ENCODE measurements around the gene RPL28.

DNA sequence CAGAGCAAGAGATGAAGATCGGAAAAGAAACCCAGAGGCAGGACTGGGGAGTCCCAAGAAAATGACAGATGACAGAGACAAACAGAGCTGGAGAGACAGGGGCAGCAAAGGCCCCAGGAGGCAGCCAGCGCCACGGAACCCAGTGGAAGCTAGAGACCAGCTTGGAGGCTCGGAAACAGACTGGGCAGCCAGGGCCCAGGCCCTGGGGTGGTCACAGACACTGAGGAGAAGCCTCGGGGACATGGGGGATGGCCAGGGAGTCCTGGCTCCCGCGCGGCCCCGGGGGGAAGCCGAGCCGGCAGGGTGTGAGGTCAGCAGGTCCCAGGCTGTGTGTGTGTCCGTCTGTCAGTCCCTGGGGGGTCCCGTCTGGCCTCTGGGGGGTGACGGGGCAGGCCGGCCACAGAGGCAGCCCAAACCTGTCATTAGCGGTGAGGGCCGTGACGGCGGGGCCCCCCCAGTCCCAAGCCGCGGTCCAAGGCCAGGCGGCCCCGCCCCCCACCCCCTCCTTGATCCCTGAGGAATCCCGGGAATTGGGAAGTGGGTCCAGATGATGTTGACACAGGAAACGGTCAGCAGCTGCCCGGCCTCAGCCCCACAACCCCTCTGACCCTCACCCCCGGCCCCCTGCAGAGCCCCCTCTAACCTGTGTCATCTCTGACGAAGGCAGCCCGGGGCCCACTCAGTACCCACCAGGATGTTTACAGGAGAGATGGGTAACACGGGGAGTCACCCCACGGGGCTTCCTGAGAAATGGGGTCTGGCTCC, 11.6 kb upstream of the RPL28 start:
- TF ChIP-seq, protein P1, sequence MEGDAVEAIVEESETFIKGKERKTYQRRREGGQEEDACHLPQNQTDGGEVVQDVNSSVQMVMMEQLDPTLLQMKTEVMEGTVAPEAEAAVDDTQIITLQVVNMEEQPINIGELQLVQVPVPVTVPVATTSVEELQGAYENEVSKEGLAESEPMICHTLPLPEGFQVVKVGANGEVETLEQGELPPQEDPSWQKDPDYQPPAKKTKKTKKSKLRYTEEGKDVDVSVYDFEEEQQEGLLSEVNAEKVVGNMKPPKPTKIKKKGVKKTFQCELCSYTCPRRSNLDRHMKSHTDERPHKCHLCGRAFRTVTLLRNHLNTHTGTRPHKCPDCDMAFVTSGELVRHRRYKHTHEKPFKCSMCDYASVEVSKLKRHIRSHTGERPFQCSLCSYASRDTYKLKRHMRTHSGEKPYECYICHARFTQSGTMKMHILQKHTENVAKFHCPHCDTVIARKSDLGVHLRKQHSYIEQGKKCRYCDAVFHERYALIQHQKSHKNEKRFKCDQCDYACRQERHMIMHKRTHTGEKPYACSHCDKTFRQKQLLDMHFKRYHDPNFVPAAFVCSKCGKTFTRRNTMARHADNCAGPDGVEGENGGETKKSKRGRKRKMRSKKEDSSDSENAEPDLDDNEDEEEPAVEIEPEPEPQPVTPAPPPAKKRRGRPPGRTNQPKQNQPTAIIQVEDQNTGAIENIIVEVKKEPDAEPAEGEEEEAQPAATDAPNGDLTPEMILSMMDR (IDR thresholded peaks at IDR 0.05) = no peak
- TF ChIP-seq, protein P2, sequence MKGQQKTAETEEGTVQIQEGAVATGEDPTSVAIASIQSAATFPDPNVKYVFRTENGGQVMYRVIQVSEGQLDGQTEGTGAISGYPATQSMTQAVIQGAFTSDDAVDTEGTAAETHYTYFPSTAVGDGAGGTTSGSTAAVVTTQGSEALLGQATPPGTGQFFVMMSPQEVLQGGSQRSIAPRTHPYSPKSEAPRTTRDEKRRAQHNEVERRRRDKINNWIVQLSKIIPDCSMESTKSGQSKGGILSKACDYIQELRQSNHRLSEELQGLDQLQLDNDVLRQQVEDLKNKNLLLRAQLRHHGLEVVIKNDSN (CRISPR knock-in tag; IDR thresholded peaks at IDR 0.05) = no peak
- TF ChIP-seq, protein P3, sequence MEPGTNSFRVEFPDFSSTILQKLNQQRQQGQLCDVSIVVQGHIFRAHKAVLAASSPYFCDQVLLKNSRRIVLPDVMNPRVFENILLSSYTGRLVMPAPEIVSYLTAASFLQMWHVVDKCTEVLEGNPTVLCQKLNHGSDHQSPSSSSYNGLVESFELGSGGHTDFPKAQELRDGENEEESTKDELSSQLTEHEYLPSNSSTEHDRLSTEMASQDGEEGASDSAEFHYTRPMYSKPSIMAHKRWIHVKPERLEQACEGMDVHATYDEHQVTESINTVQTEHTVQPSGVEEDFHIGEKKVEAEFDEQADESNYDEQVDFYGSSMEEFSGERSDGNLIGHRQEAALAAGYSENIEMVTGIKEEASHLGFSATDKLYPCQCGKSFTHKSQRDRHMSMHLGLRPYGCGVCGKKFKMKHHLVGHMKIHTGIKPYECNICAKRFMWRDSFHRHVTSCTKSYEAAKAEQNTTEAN (CRISPR knock-in tag; IDR thresholded peaks at IDR 0.05) = no peak
- TF ChIP-seq, protein P4, sequence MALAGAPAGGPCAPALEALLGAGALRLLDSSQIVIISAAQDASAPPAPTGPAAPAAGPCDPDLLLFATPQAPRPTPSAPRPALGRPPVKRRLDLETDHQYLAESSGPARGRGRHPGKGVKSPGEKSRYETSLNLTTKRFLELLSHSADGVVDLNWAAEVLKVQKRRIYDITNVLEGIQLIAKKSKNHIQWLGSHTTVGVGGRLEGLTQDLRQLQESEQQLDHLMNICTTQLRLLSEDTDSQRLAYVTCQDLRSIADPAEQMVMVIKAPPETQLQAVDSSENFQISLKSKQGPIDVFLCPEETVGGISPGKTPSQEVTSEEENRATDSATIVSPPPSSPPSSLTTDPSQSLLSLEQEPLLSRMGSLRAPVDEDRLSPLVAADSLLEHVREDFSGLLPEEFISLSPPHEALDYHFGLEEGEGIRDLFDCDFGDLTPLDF (CRISPR knock-in tag; IDR thresholded peaks at IDR 0.05) = no peak
- no peak for TF ChIP-seq TEAD4 (CRISPR knock-in tag; IDR thresholded peaks at IDR 0.05)
- TF ChIP-seq, protein P5, sequence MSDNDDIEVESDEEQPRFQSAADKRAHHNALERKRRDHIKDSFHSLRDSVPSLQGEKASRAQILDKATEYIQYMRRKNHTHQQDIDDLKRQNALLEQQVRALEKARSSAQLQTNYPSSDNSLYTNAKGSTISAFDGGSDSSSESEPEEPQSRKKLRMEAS (CRISPR knock-in tag; IDR thresholded peaks at IDR 0.05) = no peak
- TF ChIP-seq, protein P6, sequence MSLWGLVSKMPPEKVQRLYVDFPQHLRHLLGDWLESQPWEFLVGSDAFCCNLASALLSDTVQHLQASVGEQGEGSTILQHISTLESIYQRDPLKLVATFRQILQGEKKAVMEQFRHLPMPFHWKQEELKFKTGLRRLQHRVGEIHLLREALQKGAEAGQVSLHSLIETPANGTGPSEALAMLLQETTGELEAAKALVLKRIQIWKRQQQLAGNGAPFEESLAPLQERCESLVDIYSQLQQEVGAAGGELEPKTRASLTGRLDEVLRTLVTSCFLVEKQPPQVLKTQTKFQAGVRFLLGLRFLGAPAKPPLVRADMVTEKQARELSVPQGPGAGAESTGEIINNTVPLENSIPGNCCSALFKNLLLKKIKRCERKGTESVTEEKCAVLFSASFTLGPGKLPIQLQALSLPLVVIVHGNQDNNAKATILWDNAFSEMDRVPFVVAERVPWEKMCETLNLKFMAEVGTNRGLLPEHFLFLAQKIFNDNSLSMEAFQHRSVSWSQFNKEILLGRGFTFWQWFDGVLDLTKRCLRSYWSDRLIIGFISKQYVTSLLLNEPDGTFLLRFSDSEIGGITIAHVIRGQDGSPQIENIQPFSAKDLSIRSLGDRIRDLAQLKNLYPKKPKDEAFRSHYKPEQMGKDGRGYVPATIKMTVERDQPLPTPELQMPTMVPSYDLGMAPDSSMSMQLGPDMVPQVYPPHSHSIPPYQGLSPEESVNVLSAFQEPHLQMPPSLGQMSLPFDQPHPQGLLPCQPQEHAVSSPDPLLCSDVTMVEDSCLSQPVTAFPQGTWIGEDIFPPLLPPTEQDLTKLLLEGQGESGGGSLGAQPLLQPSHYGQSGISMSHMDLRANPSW (CRISPR knock-in tag; conservative IDR thresholded peaks at IDR 0.05; ENCODE audit: low read depth) = no peak
- TF ChIP-seq, protein P7, sequence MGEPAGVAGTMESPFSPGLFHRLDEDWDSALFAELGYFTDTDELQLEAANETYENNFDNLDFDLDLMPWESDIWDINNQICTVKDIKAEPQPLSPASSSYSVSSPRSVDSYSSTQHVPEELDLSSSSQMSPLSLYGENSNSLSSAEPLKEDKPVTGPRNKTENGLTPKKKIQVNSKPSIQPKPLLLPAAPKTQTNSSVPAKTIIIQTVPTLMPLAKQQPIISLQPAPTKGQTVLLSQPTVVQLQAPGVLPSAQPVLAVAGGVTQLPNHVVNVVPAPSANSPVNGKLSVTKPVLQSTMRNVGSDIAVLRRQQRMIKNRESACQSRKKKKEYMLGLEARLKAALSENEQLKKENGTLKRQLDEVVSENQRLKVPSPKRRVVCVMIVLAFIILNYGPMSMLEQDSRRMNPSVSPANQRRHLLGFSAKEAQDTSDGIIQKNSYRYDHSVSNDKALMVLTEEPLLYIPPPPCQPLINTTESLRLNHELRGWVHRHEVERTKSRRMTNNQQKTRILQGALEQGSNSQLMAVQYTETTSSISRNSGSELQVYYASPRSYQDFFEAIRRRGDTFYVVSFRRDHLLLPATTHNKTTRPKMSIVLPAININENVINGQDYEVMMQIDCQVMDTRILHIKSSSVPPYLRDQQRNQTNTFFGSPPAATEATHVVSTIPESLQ (CRISPR knock-in tag; IDR thresholded peaks at IDR 0.05) = no peak
- no peak for TF ChIP-seq SP1 (CRISPR knock-in tag; conservative IDR thresholded peaks at IDR 0.05)
- no peak for TF ChIP-seq NR3C1 (CRISPR knock-in tag; conservative IDR thresholded peaks at IDR 0.05; ENCODE audit: low read depth)
